ENCODE results near the gene TRAPPC12.

DNA sequence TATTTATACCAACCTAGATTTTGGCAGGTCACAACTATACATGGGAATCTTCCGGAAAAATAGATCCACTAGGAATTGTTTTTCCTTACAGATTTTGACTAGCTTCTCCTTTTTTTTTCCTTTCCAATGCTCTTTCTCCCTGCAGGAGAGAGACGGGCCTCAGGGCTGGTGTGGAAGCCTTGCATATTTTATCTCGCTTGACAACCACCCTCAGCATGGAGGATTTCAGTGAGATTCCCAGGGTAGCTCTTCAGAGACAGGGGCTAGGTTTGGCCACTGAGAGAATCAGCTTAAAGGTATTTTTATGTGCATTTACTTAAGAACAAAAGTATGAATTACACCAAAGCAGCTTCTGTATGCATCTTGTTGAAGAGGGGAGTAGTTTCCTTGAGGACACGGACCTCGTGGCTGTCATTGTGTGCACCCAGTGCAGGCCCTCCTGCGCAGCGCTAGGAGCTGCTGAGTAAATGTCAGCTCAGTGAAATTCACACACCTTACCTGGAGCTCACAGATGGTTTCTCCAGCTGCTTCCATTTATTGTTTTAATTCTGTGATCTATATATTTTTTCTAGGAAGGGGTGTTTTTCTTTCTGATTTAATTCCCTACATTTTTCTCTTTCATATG is 54.4 kb downstream of the TRAPPC12 start:
- TF ChIP-seq CTCF (IDR thresholded peaks at IDR 0.05; ENCODE audit: insufficient read depth, low read length, poor library complexity, severe bottlenecking): no peak
- no peak for TF ChIP-seq EZH2phosphoT487 (conservative IDR thresholded peaks at IDR 0.05; ENCODE audit: low read length)

All from SU-DHL-6 (cell line).